HG03108 (cell line): ENCODE data around the gene DCAF12L2.
"Not testable (repeated sequence)": the region's sequence is repeated elsewhere in the genome, so short reads cannot be mapped to it uniquely, and the experiment has no call there.

ENCODE experiments used
- ATAC-seq: cut with Tn5 transposase; IDR thresholded peaks from one replicate; pipeline ENCODE4 v1.9.1; 2021; ENCODE audit warnings: moderate library complexity; ENCODE audit not compliant: unreplicated experiment

Gene DCAF12L2

DNA sequence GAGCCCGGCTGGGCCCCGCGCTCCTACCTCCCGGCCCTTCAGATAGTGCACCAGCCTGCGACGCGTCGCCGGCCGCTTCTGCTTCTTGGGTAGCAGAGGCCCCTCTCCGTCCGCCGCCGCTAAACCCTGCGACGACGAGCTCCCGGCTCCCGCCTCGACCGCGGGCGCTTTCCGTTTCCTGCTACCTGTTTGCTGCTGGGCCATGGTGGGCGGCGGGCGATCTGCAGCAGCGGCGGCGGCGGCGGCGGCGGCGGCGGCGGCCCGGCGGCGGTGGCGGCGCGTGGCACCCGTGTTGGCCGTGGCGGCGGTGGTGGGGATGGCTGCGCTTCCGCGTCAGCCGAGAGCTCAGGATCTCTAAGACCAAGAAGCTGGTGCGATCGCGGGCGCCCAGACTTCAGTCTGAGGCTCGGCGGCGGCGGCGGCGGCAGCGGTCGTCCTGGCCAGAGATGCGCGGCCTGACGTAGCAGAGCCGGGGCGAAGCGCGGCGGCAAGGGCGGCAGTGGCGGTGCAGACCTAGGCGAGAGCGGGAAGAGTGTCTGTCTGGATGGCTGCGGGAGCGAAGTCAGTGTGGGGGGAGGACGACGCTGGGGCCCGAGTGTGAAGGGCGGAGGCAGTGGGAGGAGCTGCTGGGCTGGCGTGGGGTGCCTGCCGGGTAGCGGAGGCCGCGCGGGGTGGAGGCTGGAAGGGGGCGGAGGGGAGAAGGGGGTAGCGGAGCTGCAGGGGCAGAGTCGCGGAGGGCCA is at the start of gene DCAF12L2:
Gene DCAF12L2 (minus strand): TSS at position 569 of the 741 bp plus-strand sequence. CDS start 365 bp downstream, at position 204.
- no peak for ATAC-seq

DNA sequence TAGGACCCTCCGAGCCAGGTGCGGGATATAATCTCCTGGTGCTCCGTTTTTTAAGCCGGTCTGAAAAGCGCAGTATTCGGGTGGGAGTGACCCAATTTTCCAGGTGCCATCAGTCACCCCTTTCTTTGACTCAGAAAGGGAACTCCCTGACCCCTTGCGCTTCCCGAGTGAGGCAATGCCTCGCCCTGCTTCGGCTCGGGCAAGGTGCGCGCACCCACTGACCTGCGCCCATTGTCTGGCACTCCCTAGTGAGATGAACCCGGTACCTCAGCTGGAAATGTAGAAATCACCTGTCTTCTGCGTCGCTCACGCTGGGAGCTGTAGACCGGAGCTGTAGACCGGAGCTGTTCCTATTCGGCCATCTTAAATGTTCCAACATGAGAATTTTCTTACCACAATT is 24.8 kb upstream of the DCAF12L2 start:
- ATAC-seq = not testable (repeated sequence)

DNA sequence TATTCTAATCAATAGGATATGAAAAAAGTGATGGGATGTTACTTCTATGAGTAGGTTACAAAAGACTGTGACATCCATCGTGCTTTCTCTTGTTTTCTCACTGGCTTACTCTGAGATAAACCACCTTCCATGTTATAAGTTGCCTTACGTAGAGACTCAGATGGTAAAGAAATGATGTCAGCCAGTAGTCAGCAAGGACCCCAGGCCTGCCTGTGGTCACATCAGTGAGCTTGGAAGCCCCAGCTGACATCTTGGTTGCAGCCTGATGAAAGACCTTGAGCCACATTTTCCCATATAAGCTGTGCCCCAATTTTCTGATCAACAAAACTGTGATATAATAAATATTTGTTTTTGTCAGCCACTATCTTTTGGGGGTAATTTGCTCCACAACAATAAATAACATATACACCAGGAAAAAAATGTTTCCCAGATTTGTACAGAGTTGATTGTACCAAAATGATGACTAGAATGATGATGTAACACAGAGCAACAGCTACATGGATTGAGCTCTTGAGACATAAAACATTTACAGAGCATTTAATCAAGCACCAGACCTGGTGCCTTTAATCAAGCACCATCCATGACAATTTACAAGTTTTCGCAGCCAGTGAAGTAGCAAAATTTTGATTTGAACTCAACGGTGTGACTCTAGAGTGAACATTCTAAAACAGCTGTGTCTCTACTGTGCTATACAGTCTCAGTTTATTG is 11.2 kb upstream of the DCAF12L2 start:
- ATAC-seq = no peak

DNA sequence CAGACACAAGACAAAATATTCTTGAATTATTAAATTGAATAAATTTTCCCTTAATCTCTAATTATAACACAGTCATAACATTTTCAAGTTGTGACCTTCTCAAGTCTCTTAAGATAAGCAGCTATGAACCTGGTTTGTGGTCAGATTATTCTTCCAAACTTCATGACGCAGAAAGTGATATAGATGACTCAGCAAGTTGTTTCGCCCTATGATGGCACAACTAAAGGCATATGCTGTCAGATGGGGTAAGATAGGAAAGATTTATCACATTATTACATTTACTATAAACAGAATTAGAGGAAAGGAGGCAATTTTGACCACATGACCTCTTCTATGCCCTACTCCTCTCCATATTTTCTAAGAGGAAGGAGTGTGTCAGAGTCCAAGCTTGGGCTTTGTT is 4.6 kb upstream of the DCAF12L2 start:
- ATAC-seq = no peak

DNA sequence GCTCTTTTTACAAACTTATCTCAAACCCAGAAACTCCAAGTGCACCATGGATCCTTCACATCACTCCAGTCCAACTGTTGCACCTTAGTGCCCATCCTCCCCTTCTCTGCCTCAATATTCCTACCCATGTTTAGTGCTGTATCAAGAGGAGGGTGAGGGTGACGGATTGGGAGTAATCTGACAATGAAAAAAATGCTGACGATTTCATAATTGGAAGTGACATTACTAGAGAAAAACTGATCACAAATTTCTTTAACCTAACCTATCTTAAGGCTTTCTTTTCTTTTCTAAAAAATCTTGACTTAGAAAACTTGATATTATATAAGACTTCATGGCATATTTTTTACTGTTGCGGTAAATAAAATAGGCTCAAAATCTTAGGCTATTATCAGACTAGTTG is 1.5 kb upstream of the DCAF12L2 start:
- ATAC-seq = no peak

DNA sequence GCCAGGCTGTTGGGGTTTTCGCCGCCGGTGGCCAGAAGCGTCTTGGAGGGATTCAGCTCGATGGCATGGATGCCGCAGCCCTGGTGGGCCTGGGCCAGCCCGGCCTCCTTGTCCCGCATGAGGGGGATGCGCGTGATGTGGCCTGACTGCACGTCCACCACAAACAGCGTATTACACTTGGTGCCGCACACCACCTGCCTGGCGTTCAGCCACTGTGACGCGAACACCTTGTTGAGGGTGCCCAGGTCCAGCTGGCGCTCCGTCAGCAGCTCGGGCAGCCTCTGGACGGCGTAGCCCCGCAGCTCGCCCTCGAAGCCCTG is 728 bp downstream of the DCAF12L2 start:
- ATAC-seq = no peak

DNA sequence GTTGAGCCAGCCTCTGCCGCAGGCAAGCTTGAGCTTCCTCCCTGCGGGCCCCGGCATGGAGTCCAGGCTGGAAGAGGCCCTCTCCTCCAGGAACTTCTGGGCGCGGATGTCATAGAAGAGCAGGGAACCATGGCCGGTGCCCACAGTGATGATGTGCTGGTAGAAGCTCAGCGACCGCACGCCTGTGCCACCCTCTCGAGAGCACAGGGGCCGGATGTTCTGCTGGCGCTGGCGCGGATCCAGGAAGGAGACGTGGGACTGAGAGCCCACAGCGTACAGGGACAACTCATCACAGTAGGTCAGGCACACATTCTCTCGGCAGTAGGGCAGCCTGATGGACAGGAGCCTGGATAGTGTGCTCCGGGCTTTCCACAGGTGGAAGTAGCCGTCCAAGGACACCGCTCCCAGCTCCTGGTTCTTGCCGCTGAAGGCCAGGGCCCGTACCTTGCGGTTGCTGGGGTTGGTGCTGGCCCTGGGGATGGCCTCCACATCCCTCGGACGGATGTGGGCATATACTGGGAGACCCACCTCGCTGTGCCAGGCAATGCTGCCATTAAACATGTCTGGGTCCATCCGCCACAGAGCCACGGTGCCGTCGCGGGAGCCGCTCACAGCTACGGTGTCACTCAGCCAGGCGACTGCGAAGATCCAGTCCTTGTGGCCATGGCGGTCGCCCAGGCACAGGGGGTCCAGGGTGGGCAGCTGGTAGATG is 1.2 kb downstream of the DCAF12L2 start:
- ATAC-seq = no peak

DNA sequence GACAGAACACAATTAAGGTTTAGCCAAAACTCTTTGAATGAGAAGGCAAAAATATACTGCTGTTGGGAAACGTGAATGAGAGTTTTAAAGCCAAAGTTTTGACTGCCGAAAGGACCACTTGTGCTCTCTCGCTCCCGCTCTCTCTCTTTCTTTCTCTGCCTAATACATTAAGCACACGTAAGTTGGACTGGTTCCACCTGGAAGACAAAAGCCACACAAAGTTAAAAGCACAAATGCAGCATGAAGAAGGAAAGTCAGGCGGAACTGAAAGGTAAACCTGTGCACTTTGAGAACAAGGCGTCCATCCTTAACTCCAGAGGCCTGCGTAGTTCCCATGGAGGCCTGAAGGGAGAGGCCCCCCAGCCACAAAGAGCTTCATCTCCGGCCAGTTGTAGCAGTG is 1.9 kb downstream of the DCAF12L2 start:
- ATAC-seq = no peak

DNA sequence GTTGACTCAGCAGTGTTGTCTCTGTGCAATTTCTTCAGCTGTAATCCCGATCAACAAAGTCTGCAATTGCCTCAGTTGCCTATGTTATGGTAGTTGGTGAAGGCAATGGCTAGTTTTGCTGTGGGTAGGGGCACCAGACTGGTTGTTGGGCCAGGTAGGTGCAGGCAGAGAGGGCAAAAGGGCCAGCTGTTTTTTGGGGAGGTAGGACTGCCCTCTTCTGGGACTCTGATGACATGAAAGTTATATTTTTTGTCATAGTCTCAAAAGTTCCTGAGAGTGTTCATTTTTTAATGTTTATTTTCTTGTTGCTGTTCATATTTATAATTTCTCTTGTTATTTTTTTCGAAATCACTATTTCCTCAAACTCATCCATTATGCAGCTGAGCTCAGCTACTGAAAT is 25.1 kb downstream of the DCAF12L2 start:
- ATAC-seq = no peak

DNA sequence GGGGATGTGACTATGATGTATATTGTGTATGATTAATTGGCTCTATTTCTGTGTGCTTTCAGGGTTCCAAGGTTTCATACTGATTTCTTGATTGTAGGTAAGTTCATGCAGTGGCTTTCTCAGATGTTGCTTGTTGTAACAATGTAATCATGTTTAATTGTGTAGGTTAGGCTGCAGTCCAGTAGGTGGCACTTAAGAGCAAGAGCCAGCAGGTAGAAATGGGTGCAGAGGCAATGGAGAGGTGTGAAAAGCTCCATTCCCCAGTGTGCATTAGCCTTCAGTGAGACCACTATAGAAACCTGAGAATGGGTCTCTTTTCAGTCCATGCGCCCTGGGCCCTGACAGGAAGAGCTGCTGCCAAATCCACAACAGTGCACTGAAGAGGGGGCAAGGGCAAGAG is 28.2 kb downstream of the DCAF12L2 start:
- no peak for ATAC-seq

DNA sequence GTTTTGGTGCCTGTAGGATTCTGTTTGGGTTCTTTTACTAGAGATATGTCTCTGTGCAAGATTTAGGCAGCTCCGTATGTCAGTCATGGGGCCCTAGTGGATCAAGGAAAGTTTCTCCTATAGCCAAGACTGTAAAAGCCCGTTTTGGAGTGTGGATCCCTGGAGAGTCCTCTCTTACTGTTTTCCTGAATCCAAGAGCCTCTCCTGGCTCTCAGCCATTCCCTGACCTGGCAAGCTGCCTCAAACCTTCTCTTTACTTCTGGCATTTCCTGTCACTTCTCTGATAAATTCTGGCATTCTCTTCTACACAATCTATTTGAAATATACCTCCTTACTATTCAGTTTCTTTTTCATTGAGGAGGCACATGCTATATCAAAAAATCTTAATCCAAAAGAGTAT is 41.4 kb downstream of the DCAF12L2 start:
- no peak for ATAC-seq
